Measurements from ENCODE around the gene SH3RF3. TPM values are rescaled to one million over a fixed set of nuclear protein-coding genes. Genes with fewer than 3 reads are reported as not detected.
"Not testable (repeated sequence)": the region's sequence is repeated elsewhere in the genome, so short reads cannot be mapped to it uniquely, and the experiment has no call there.

Gene SH3RF3
- total RNA-seq, 1 donor from 2014 or later: 6.3 TPM

DNA sequence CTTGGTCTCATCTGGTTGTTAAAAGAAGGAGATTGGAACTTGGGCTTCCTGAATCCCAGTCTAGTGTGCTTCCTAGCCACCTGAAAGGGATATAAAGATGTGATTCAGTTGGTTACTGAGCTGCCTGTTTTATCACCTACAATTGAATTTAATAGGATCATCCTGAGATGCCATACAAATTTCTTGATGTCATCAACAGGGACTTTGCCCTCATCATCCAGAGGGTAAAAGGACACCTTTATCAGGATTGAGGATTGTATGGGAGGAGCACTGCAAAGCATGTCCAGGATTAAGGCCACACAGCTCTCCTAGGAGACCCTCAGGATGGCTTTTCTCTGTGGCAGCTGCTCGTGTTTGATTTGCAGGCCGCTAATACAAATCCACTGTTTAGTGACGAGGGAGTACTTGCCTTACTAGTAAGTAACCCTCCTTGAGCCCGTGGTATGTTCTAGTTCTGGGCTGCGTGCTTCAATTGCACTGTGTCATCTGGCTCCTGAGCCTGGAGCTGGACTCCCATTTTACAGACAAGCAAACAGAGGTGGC lies 28.6 kb downstream of the SH3RF3 start:
- DNase-seq (ENCODE audit: low read depth, low spot score): no peak

DNA sequence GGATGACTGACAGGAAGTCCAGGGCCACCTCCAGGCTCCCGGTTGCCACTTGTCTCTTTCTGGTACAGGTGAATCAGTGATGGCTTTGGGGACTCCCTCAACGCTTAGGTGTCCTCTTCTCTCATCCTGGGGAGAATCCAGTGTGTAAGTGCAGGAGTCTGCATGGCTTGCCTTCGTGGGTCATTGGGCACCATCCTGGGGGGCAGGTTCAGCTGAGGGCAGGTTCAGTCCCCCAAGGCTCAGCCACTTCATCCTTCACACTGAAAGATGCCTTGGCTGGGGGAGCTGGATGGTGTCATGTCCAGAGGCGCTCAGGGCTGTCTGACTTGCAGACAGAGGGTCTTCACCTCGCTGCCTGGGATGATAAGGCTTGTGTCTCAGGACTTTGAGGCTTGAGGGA lies 29.2 kb downstream of the SH3RF3 start:
- no peak for DNase-seq (ENCODE audit: low read depth, low spot score)

DNA sequence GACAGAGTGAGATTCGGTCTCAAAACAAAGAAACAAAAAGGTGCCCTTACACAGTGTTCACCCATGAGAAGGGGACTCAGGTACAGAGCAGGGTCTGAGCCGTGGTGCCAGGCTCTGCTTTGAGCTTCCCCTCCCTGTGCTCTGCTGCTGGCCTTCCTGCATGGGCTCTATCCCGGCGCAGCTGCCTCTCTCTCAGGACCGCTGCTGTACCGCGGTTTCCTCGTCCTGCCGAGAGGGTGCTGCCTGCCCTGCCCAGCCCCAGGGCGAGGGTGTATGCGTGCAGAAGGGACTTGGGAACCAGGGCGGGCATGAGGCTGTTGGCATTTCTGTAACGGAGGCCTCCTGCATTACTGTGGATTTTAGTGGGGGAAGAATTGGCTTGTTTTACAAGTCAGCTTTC lies 30.1 kb downstream of the SH3RF3 start:
- no peak for DNase-seq (ENCODE audit: low read depth, low spot score)

DNA sequence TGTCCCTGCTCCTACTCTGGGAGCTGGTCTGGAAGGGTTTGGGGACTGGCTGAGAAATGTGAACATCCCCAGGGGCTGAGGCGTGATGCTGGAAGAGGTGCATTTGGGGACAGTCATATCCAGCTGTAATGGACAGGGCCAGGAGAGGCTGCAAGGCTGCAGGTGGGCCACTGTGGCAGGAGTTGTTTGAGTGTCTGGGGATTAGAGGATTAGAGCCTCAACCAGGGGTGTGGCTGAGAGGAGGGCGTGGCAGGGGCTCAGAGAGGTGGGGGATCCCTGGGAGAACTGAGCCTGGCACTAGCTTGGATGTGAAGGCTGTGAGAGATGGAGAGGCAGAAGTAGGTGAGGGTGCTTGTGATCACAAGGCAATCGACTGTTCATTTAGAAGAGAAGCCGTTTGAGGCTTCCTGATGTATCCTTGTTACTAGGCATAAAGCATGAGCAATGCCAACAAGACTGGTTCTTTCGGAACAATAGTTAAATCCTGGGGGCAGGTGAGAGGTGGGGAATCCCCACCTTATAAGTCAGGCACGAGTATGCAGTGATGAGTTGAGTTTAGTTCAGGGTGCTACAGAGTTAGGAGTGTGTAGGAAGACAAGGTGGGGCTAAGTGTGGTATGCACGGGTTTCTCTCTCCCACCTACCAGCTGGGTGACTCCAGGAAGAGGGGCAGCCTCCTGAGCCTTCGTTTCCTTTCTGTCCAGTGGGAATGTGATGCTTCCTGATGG lies 31.9 kb downstream of the SH3RF3 start:
- no peak for DNase-seq (ENCODE audit: low read depth, low spot score)

DNA sequence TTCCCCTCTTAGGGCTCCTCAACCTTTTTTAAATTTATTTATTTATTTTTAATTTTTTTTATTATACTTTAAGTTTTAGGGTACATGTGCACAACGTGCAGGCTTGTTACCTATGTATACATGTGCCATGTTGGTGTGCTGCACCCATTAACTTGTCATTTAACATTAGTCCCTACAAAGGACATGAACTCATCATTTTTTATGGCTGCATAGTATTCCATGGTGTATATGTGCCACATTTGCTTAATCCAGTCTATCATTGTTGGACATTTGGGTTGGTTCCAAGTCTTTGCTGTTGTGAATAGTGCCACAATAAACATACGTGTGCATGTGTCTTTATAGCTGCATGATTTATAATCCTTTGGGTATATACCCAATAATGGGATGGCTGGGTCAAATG lies 33.4 kb downstream of the SH3RF3 start:
- not testable (repeated sequence) for DNase-seq (ENCODE audit: low read depth, low spot score)

DNA sequence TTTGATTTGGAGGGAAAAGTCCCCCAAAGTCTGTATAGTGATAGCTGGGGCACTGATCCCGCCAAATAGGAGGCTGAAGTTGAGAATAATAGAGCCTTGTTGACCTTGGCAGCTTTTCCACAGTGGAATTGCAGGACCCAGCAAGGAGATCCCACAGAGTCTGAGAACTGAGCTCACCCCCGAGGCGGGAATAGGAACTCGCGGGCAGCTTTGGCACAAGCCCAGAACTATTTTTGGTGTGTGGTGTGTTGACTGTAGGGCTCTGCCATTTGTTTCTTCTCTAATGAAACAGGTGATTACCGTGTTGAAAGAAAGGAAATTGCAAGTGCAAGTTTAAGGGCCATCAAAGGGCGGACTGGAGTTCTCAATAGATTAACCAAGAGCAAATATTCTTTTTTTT lies 34.0 kb downstream of the SH3RF3 start:
- peak; percentile 40 for DNase-seq (ENCODE audit: low read depth, low spot score)

DNA sequence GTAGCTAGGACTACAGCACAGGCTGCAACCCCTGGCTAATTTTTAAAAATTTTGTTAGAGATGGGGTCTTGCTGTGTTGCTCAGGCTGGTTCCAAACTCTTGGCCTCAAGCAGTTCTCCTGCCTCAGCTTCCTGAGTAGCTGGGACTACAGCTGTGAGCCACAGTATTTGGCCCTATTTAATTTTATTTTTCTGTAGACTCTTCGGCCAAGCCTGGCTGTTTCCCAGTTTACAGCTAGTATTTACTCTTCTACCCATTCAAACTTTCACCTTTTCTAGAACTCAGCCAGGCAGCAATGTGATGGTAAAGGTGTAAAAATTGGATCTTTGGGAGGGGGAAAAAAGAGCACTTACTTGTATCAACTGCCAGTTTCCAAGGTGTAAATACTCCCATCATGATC lies 35.3 kb downstream of the SH3RF3 start:
- DNase-seq (ENCODE audit: low read depth, low spot score): no peak

DNA sequence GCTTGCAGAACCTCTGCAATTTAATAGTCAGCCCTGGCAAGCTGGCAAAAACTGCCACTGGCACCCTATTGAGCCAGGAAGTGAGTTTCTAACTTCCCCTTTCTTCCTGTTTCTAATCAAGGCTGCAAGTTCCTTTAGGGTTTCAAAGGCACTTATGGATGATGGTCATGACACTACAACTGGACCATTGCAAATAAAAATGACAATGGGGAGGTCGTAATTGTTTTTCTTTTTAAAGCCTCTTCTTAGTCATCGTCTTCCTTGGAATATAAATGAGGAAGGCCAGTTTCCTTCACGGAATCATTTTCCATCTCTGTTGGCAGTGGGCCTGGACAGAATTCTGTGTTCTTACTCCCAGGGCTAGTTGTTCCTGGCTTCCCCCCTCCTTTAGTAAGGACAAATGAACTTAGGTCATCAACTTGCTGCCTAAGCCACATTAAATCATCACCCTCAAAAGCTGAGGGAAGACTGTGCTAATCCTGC lies 35.8 kb downstream of the SH3RF3 start:
- DNase-seq (ENCODE audit: low read depth, low spot score): peak; percentile 66

DNA sequence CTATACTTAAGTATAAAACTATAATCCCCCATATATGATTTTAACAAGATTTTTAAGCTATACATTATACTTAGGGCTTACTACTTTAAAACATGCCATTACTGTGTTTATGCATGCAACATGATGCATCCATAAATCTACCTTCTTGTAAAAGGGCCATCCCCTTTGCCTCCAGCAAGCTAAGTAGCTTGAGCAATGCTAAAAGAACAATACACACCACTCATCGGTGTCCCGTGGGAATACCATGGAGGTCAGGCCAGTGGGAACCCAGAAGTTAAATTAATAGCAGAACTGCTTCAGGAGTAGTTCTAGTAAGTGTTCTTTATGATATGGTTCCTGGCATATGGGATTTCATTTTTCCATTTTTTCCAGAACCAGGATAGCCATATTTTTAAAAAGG lies 37.8 kb downstream of the SH3RF3 start:
- DNase-seq (ENCODE audit: low read depth, low spot score): no peak

DNA sequence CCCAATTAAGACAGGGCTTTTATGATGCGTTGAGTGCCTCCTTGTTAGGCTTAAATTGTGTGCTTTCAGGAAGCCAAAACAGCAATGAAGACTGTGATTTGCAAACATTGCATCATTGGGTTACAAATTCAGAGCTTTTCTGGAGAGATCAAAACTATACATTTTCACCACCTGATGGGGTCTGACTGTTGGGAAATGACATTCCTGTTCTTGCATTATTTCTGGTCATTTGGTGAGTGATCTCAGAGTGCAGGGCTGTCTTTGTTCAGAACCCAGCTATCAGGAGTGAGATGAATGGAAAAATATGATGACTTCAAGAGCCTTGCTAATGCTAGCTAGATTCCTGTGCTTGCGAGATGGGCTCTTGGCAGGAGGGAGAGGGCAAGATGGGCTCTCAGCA lies 39.1 kb downstream of the SH3RF3 start:
- DNase-seq (ENCODE audit: low read depth, low spot score): no peak

DNA sequence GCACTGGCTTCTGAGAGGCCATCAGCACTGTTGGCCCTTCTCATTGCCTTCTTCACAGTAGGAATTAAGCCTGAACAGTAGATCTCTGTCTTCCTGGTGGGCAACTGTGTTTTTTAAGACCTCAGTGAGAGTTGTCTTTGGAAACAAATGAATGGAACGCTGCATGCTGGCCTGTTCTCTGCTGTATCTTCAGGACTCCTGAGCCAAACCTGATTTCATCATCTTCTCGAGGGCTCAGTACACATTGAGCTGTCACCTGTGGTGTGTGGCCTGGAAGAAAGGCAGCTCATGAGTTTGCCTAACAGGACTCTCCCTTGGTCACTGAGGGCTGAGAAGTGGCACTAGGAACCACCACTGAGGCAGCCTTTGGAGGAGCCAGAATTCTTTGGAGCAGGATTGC lies 39.7 kb downstream of the SH3RF3 start:
- DNase-seq (ENCODE audit: low read depth, low spot score): no peak

DNA sequence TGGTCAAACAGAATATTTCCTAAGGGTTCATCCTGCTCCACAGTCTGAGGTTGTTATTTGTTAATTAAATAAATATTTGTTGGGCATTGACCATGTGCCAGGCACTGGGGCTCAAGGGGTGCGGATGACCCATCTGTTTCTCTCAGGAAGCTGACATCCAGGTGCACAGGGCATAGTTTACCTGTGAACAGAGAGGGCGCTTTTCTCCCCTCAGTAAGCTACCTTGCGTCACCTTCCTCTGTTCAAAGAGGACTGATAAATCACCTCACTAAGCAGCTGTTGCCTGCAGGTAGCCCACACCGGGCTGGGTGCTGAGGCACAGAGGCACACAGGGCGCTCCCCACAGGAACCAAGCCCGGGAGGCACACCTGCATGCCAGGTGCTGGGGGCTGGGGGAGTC lies 41.6 kb downstream of the SH3RF3 start:
- no peak for DNase-seq (ENCODE audit: low read depth, low spot score)

DNA sequence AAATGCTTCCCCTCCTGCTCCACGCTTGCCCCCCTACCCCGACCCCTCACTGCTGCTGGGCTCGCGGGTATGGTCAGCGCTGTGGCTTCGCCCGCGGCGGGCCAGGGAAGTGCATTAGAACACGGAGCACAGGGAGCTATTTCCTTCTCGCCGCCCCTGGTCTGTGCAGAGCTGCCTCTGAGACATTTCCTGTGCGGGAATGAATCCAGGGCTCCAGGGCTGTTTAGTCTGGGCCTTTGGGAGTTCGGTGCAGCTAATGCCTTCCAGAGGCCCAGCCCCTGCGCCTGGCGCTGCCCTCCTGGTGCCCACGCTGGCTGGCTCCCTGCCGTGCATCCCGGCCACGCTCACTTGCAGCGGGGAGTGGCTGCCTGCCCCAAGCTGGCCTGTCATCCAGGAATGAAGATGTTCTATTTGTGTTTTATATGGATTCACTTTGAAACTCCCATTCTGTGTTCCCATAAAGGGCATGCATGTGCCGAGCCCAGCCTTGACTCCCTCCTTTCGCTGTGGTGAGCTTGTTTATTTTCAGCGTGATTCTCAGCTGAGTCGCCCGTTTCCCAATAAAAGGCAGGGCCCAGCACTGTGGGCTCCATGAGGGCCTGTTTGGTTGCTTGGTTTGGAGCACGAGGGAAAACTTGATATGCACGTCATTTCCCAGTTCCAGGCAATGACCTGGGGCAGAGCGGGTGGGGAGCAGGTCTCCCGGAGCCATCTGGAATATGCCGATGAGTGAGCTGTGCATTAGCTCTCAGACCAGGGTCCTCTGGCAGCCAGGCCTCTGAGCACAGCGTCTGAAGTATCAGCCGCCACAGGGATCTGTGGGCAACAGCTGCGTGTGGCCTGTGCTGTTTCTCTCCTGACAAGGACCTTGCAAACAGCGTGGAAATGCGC lies 42.7 kb downstream of the SH3RF3 start:
- peak; percentile 70 for DNase-seq (ENCODE audit: low read depth, low spot score)

DNA sequence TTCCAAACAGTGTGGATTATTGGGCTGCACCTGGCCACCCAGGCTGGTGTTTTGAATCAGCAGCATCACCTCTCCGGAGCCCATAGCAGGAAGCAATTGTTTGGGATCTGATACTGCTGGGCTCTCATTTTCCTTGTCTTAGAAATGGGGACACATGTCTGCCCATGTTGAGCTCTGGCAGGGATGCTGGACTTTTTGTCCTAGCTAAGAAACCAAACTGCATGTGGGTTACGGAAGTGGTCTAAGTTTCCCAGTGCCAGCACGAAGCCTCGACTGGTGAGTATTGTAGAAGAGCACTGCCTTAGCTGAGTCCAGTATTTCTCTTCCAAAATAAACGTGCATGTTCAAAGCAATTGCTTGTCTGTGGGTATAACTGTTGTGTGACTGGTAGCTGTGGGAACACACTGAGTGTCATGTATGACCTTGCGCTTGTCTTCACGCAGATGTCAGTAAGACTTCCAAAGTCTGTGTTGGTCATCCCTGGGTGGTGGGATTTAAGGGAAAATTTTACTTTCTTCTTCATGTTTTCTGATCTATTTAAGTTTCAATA lies 43.6 kb downstream of the SH3RF3 start:
- DNase-seq (ENCODE audit: low read depth, low spot score): no peak

DNA sequence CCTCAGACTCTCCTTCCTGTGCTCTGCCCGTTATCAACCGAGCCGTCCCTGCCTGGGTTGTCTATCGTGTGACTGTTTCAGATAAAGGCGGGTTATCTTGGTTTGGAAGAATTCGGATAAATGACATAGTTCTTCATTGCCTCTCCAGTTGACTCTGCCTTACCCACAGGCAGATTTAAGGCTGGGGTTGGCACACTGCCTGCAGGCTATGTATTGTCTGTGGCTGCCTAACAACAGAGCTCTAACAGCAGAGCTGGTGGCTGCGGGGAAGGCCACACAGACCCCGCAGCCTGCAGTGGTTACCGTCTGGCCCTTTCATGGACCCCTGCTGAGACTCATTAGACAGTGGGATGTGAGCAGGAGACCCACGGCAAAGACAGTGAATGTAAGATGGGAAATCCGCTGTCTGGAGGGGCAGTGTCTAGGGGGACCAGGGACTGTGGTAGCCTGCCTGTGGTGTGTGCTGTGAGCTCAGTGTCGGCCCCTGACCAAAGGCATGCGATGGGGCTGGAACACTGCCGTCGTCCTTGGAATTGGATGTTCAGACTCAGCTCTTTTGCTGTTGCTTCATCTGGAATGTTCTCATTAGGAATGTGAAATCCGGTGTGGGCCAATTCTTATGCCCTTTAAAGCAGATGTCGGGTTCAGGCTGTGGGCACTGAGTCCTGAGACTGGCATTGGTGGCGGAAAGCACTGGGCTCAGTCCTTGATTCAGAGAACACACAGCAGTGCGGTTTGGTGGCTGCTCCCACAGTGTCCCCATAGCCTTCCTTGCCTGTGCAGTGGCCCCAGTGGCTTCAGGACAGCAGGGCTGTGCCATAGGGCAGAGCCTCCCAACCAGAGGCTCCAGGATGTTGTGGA lies 44.5 kb downstream of the SH3RF3 start:
- no peak for DNase-seq (ENCODE audit: low read depth, low spot score)

DNA sequence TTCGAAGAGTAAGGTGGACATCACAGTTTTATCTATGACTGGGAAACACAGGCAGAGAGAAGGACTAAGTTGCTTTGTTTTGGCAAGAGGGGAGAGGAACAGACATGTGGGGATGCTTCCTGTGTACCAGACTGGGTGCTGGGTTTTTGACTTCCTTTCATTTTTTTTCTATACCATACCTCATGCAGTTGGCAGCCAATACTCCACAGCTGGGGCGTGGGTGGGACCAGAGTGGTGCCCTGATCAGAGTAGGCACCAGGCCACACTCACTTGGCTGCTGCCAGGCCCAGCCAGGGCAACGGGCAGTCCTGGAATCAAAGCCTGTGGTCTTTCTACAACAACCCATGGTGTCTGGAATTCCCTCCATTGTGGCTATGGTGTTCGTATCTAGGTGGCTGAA lies 45.2 kb downstream of the SH3RF3 start:
- no peak for DNase-seq (ENCODE audit: low read depth, low spot score)

DNA sequence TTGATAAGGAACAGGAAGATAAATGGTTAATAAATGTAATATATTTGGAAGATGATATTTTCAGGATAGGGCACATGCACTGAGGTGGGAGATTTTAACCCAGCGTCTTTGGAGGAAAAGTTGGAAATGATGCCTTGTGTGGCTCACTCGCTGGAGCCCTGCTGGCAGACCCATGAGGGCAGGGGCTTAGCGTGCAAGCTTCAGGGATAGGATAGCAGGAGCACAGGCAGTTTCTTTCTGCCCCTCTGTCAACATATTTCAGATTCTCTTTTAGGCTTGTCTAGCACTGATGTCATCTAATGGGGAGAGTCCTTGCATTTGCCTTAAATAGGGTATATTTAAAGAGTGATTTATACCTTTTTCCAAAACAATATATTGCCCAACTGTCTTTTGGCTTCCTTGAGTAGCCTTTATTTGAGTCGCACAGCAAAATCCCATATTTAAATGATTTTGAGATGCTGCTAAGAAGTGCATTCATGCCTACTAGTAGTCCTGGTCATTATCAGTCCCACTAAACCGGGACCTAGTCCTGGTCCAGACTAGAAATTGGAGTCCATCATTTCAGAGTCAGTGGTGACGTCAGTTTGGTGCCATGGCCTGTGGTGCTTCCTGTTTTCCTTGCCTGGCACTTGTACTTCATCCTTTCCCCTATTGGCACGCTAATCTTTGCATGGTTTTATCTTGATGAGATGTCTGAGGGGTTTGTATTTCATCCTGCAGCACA lies 45.8 kb downstream of the SH3RF3 start:
- DNase-seq (ENCODE audit: low read depth, low spot score): no peak

DNA sequence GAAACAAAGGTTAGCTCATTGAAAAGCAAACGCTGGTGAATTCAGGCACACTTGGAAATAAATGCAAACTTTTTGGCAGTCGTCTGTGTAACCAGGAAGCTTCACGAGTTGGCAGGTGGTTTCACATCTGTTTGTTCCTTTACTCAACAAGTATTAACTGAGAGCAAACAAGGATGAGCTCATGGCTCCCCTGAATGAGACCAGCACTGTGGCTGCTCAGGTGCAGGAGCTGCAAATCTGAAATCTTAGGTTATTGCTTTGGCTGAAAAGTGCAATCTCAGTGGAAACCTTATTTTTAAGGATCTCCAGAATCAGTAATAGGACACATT lies 46.3 kb downstream of the SH3RF3 start:
- DNase-seq (ENCODE audit: low read depth, low spot score): no peak

DNA sequence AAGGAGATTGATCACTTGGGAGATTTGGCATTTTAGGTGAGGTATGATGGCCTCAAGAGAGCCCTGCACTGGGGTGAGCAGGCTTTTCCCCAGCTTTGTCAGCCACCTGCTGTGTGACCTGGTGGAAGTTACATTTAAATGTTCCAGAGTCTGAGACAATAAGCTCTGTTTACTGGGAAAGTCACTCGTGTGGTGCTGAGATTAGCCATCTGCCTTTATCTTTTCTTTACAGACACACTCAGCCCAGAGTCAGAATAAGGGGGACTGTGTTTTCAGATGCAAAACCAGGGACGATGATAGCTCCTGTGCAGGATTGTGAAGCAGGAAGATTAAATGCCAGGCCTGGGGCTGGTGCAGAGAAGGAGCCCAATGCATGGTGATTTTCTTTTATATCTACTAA lies 47.9 kb downstream of the SH3RF3 start:
- no peak for DNase-seq (ENCODE audit: low read depth, low spot score)

DNA sequence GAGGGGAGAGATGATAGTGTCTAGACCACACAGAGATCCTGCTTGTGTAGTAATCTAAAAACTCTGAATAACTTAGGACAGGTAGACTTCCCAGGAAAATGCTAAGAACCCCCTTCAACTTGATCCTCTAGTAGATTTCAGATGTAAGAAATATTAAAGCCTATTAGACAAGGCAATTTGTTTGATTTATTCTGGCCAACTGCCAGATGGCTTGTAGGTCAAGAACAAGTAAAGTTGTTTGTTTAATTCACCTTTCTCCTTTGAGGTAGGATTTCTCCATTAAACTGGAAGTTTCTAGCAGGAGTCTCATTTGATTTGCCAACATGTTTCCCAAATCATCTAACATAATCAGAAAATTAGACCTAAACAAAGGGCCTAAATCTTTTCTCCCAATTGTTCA lies 48.6 kb downstream of the SH3RF3 start:
- no peak for DNase-seq (ENCODE audit: low read depth, low spot score)

DNA sequence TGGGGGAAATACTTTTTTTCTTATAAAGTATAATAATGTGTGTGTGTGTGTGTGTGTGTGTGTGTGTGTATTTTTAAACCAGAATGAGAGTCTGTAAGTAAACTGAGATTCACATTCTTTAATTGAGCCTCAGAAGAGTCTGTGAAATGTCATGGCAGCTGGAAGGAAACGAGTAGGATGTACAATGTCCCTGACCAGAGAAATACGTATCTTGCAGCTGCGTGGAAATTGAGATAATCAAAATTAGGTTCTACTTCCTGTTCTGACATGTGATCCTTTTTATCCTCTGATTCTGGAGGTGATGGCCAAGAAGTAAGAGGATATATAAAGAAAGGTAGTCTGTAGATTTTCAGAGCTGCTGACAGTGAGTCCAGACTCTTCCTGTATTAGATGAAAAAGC lies 50.0 kb downstream of the SH3RF3 start:
- DNase-seq (ENCODE audit: low read depth, low spot score): no peak

Data from pulmonary artery endothelial cell (primary cell).